Nasal cavity respiratory epithelium epithelial cell of viscerocranial mucosa (primary cell): ENCODE results near the gene OXCT1. TPM values are rescaled to one million over a fixed set of nuclear protein-coding genes. Genes with fewer than 3 reads are reported as not detected.

Experiments
- total RNA-seq: library from RNA; depleted of rRNA; stranded (reverse); fragments of >200 nt; gene quantifications from 2 replicates; pipeline ENCODE4 v1.2.3, GENCODE V29; 2014

Gene OXCT1
- total RNA-seq, result 23.6 and 34.9 TPM in 2 replicates

GRCh38 chr5:41869724-41870626, at the start of gene OXCT1:
Gene OXCT1, minus strand, starts transcription at chr5:41870425. Its CDS starts 67 bp downstream, at chr5:41870358.

DNA sequence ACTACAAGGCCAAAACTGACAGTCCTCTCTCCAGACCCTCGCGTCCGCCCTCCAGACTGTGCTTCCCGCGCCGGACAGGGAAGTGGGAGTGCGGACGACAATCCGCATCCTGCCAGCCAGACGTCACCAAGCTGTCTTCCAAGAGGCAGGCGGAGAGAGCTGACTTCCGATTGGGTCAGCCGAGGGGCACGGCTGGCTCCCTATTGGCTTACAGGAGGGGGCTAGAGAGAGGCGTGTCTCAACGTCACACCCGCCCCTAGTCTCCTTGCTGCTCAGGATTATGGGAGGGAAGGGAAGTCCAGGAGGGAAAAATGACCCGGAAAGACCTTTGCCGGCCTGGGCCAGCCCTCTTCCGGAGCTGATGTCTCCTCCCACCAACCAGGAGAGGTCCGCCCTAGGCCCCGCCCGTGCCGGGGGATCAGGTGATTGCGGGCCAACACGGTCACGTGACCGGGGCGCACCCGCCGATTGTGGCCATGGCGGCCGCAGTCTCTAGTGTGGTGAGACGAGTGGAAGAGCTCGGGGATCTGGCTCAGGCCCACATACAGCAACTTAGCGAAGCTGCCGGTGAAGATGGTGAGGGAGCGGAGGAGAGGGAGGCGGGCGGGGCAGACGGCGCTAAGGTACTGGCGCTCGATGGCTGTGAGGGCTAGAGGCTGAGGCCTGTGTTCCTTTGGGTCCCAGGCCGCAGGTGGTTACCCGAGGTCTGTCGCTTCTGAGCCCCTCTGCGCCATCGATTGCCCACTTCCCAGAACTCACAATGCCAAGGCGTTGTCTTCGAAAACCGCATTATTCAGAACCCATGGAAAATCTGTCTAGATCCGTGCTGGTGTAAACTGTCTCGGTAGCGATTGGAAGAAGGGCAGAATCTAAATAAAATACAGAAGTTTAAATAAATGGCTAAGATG, 33.9 kb upstream of the OXCT1 start, which contains the start of gene RIMOC1:
Gene RIMOC1 (plus strand): TSS at position 453 of the 908 bp plus-strand sequence. CDS start 24 bp downstream, at position 477.

Other genes with a start within 250 kb of the OXCT1 start
- 23.2 and 28.4 TPM in 2 replicates for gene RIMOC1, start 33.9 kb upstream of the OXCT1 start, total RNA-seq
- 9.9 and 12.0 TPM in 2 replicates for gene FBXO4, start 54.9 kb upstream of the OXCT1 start, total RNA-seq